ENCODE results near the gene CACTIN.
"Not testable (repeated sequence)": the region's sequence is repeated elsewhere in the genome, so short reads cannot be mapped to it uniquely, and the experiment has no call there.

CACTIN gene

GRCh38 chr19:3626473-3627350, at the start of gene CACTIN:
TSS of gene CACTIN (minus strand) at chr19:3626790. CDS start at chr19:3626762, 28 bp downstream.
- DNase-seq (ENCODE audit: low read depth), result peak; percentile 97

GRCh38 chr19:3674784-3675543, 48.4 kb upstream of the CACTIN start:
- no peak for DNase-seq (ENCODE audit: low read depth)

- DNase-seq (ENCODE audit: low read depth), result no peak
Observed at GRCh38 chr19:3673506-3674439, 47.2 kb upstream of the CACTIN start.

DNA sequence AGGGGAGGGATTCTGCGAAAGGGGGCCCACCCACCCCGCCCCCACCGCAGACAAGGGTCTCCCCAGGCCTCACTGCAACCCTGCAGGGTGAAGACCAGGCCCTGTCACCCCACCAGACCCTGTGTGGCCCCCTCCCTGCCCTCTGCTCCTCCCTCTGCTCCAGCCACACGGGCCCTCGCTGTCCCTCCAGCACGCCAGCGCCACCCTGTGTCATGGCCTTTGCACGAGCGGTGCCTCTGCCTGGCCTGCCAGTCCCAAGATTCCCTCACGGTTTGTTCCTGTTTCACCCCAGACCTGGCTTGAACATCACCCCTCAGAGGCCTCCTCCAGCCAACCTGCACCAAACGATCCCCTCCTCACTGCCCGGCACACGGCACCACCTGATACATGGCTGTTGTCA, 46.4 kb upstream of the CACTIN start:
- DNase-seq (ENCODE audit: low read depth), result no peak

- DNase-seq (ENCODE audit: low read depth), result no peak
Observed at GRCh38 chr19:3672575-3672948, 46.0 kb upstream of the CACTIN start.

DNA sequence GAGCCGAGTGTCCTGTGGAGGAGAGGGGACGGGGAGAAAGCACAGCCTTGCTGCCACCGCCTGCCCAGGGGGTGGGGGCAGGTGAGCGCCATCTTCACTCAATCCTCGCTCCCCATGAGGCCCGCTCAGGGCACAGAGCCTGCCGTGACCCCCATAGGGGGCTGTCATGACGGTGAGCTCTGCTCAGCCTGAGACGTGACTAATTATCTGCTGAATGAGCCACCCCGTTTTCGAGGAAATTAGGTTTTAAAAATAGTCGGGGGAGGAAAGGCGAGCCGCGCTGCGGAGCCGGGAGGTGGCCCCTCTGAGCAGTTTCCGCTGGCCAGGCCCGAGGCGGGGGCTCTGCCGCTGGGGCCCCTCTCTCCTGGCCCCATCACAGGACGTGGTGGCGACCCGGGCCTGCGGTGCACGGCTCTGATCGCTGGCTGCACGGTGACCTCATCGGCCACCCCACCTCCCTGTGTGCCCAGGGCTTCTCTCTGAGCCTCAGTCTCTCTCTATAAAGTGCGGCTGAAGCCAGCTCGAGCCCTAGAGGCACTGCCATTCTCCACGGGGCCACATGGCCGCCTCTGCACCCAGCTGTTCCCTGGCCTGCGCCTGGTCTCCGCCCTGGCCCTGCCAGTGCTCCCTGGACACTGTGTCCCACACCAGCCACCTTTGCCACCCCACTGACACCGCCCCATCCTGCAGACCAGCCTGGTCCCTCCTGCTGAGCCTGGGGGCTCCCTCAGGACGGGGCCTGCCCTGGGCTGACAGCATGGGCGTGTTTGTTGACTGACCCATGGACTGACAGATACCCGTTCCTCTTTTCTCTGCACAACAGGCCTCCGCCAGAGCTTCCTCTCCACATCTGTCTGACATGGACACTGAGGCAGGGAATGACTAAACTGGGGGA, 45.3 kb upstream of the CACTIN start:
- peak; percentile 52 for DNase-seq (ENCODE audit: low read depth)

DNA sequence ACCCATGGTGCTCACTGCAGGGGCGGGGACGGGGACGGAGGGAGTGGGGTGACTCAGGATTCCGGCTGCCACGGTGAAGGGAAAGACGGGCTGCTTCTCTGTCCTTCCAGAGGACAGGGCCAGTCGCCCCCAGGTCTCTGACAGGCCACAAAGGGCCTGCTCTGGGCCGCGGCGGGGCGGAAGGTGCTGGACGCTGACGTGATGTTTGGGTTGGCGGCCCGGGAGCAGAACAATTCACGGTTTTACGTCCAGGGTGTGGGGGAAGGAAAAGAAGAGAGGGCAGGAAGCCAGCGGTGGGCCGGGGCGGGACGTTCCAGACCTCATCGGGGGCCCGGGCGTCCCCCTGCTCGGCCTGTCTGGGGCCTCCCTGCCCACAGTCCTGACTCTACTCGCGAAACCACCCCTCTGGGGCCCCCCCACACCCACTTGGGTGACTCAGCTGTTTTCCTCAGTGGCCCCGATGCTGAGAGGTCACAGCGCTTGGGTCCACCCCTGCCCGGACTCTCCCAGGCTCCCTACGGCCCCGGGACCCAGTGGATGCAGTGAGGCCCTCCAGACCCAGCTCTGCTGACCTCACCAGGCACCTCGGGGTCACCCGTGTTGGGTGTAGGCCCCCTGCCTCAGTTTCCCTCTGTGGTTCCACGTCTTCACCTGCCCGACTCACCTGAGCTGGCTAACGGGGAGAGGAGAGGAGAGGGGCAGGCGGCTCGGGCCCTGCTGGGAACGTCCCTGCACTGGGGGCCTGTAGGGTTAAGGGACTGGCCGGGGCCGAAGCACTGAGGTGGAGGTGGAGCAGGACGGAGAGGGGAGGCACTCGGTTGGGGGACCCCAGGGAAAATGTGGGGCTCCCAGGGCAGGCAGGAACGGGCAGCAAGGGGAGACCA, 44.4 kb upstream of the CACTIN start:
- DNase-seq (ENCODE audit: low read depth), result peak; percentile 76

GRCh38 chr19:3669947-3670795, 43.6 kb upstream of the CACTIN start:
- DNase-seq (ENCODE audit: low read depth), result peak; percentile 91

DNA sequence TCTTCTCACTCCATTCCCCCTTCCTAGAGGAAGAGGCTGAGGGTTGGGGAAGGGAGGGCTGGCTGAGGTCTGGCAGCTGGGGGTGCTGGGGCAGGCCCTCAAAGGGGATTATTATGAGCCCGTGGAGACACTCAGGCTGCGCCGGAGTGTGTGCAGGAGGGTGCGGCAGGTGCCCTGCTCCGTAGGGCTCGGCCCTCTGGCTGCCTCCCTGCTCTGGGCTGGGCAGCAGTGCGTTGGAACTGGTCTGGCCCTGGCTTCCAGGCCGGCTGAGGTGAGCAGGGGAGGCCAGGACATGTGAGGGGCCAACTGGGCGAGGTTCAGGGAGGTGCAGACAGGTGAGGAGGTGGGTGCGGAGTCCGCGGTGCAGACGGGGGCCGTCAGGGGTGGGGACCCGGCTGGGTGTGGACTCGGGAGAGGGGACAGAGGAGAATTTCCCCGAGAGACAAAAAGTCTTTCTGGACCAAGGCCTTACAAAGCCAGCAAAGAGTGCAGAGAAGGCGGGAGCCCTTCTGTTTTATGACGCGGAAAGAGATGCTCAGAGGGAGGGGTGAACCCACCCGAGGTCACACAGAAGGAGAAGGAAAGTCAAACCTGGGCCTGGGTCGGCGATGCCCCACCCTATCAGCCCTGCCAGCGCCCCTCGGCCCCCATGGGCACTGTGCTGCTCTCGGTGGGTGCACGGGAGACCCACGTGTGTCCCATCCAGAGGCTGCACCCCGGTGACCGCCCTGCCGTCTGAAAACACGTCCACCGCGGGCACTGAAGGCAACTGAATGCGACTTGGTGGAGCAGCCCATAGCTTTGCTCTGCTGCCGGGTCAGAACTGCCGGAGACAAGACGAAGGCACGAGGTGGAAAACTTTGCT, 42.7 kb upstream of the CACTIN start:
- no peak for DNase-seq (ENCODE audit: low read depth)

- DNase-seq (ENCODE audit: low read depth), result peak; percentile 61
Observed at GRCh38 chr19:3668331-3669081, 41.9 kb upstream of the CACTIN start.

DNA sequence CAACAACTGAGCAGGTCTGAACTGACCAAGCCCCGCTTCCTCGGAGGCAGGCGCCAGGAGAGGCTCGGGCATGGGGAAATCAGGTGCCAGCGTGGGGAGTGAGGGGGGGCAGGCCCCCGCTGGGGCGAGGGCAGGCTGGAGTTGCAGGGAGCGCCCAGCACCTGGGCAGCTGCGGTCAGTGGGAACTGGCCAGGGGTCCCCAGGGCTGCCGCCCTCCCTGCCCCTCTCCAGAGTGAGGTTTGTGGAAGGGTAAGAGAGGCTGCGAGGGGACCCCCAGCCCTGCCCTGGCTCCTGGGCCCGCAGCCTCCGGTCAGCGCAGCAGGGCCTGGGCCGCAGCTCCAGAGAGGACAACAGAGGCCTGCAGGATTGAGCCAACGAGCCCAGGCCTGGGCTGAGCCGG, 41.2 kb upstream of the CACTIN start:
- no peak for DNase-seq (ENCODE audit: low read depth)

DNA sequence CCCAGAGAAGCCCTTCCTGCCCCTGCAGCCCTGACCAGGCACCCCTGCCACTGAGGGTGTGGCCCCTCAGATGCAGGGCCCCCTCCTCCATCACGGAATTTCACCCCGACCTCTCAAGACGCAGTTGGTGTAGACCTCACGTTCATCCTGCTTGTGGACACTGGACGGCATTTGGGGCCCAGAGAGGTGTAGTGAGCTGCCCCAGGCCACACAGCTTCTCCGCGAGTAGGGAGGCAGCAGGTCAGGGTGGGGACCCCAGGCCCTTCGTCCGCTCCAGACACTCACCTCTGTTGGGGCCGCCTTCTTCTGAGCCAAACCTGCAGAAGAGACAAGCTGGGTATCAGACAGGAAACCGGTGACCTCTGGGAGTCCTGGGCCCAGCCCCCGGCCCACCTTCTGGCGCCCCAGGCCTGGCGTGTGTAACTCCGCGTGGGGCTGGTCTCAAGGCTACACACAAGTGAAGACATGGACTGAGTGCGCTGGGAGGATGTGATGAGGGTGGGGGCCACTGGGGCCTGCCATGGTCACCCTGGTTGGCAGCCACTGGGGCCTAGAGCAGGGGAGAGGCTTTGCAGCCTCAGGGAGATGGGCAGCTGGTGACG, 40.5 kb upstream of the CACTIN start:
- DNase-seq (ENCODE audit: low read depth), result no peak

DNA sequence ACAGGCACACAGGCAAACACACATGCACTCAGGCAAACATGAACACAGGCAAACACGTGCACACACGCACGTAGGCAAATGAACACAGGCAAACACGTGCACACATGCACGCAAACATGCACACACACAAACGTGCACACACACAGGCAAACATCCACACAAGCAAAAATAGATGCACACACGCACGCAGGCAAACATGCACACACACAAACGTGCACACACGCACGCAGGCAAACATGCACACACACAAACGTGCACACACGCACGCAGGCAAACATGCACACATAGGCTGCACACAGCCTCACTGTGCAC, 39.9 kb upstream of the CACTIN start:
- not testable (repeated sequence) for DNase-seq (ENCODE audit: low read depth)

GRCh38 chr19:3665681-3666544, 39.3 kb upstream of the CACTIN start:
- no peak for DNase-seq (ENCODE audit: low read depth)

DNA sequence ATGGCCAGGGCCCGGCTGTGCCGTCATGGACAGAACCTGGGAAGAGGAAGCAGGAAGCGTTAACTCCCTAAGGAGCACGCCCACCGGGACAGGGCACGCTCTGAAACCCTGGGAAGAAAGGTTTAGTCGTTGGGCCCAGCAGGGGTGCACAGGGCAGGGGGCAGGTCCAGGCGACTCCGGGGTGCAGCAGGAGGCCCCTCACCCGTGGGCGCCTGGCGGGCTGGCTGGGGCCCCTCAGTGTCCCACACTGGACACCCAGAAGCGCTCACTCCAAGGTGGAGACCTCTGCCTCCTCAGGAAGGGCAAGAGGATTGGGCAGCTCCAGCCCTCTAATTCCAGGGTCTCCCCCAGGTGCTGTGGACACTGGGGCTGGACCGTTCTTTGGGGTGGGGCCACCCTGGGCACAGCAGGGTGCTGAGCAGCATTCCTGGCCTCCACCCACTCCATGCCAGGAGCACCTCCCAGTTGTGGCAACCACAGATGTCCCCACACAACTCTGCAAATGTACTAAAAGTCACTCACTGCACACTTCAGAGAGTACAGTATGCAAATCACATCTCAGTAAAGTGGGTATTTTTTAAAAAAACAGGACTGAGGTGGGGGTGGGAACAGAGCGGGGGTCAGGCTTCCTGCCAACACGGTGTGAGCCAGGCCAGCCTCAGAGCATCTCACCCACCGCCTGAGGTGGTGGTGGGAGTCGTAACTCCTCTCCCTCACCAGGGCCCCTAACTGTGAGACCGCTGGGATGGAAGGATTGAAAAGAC, 38.5 kb upstream of the CACTIN start:
- DNase-seq (ENCODE audit: low read depth), result no peak
